ENCODE data around the gene WDR91.

- no peak for TF ChIP-seq CTCF (conservative IDR thresholded peaks at IDR 0.05 in 1 of 2, IDR thresholded peaks at IDR 0.05 in 1 of 2; ENCODE audit: extremely low read depth in 1 of 2, insufficient read depth in 1 of 2, low read depth in 1 of 2, low read length in 2 of 2)
- TF ChIP-seq EZH2 (IDR thresholded peaks at IDR 0.05; ENCODE audit: borderline replicate concordance, low read length) = no peak
Measured at GRCh38 chr7:135151132-135151531, 60.2 kb downstream of the WDR91 start.
